Fibroblast of pulmonary artery (primary cell): ENCODE measurements around the gene LSM7.

Experiments used
- DNase-seq: peaks from one replicate; pipeline ENCODE4 v3.0.0-alpha.2; 2010; ENCODE audit warnings: low read depth
- H3K4me3 ChIP-seq: replicated peaks from 2 replicates; pipeline ENCODE4 v1.5.1; 2011; ENCODE audit warnings: low read depth, mild to moderate bottlenecking, control low read depth, low read length, moderate library complexity
- CTCF ChIP-seq: IDR thresholded peaks from 2 replicates; pipeline ENCODE4 v1.5.1; 2011; ENCODE audit warnings: mild to moderate bottlenecking, control low read depth, low read length, inconsistent platforms; ENCODE audit errors: missing control alignments

Gene LSM7

GRCh38 chr19:2335848-2336247, 7.5 kb upstream of the LSM7 start:
- H3K4me3 ChIP-seq = no peak overlapping the region
- TF ChIP-seq CTCF = no peak
- no peak for DNase-seq

GRCh38 chr19:2334986-2335846, 6.8 kb upstream of the LSM7 start:
- no peak for TF ChIP-seq CTCF
- no peak overlapping the region for H3K4me3 ChIP-seq
- DNase-seq = no peak

- no peak overlapping the region for H3K4me3 ChIP-seq
- DNase-seq = no peak
- no peak for TF ChIP-seq CTCF
Measured at GRCh38 chr19:2334426-2334825, 6.0 kb upstream of the LSM7 start.

- no peak overlapping the region for H3K4me3 ChIP-seq
- no peak for DNase-seq
- no peak for TF ChIP-seq CTCF
Measured at GRCh38 chr19:2333807-2334211, 5.4 kb upstream of the LSM7 start.

GRCh38 chr19:2333027-2333806, 4.8 kb upstream of the LSM7 start:
- H3K4me3 ChIP-seq = no peak overlapping the region
- no peak for DNase-seq
- TF ChIP-seq CTCF = no peak

- no peak for TF ChIP-seq CTCF
- no peak overlapping the region for H3K4me3 ChIP-seq
- DNase-seq = no peak
Measured at GRCh38 chr19:2332341-2333026, 4.1 kb upstream of the LSM7 start.
